A172 (cell line): ENCODE results near the gene EGFR. TPM values are rescaled to one million over a fixed set of nuclear protein-coding genes. Genes with fewer than 3 reads are reported as not detected.

Experiments
- DNase-seq: peaks from one replicate; pipeline ENCODE4 v3.0.0-alpha.2; 2015; ENCODE audit warnings: low spot score
- total RNA-seq: library from RNA; depleted of rRNA; stranded (reverse); fragments of >200 nt; shearing (Covaris generic); gene quantifications from 2 replicates; pipeline ENCODE4 v1.2.3, GENCODE V29; 2014; rRNA removed

Gene EGFR
- total RNA-seq = 75.4 and 79.3 TPM in 2 replicates

DNA sequence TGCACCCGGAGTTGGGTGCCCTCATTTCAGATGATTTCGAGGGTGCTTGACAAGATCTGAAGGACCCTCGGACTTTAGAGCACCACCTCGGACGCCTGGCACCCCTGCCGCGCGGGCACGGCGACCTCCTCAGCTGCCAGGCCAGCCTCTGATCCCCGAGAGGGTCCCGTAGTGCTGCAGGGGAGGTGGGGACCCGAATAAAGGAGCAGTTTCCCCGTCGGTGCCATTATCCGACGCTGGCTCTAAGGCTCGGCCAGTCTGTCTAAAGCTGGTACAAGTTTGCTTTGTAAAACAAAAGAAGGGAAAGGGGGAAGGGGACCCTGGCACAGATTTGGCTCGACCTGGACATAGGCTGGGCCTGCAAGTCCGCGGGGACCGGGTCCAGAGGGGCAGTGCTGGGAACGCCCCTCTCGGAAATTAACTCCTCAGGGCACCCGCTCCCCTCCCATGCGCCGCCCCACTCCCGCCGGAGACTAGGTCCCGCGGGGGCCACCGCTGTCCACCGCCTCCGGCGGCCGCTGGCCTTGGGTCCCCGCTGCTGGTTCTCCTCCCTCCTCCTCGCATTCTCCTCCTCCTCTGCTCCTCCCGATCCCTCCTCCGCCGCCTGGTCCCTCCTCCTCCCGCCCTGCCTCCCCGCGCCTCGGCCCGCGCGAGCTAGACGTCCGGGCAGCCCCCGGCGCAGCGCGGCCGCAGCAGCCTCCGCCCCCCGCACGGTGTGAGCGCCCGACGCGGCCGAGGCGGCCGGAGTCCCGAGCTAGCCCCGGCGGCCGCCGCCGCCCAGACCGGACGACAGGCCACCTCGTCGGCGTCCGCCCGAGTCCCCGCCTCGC is at the start of gene EGFR:
Gene EGFR (plus strand): TSS at position 657 of the 830 bp plus-strand sequence. CDS start 261 bp downstream, outside the sequence.
- DNase-seq = peak; percentile 85

DNA sequence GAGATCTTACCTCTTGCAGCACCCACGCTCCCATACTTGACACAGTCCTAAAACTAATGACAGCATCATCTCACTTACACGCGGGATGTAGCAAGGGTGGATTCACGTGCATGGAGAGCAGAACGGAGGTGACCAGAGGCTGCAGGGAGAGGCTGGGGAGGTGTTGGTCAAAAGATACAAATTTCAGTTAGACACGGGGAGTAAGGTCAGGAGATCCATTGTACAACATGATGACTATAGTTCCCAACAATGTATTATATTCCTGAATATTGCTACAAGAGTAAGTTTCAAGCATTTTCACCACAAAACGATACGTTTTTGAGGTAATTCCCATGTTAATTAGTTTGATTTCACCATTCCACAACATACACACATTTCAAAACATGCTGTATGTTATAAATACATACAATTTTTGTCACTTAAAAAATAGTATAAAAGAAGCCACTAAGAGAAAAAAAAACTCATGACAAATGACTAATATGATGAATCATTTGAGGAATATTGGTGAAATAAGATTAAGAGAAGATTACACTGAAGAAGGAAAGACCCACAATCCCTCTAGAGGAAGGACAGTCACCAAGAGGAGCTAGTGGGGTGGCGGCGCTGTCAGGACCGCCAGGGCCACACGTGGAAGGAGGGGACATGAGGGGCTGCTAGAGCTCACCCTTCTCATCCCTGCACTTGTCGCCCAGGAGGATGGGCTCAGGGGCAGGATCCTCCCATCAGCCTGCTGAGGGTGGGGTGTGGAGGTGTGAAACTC is 49.4 kb upstream of the EGFR start:
- peak; percentile 38 for DNase-seq

GRCh38 chr7:54972733-54973294 is 46.0 kb upstream of the EGFR start:
- no peak for DNase-seq

- DNase-seq = no peak
Measured at GRCh38 chr7:54978364-54979116, 40.3 kb upstream of the EGFR start.

GRCh38 chr7:54980521-54980920 is 38.3 kb upstream of the EGFR start:
- no peak for DNase-seq

- no peak for DNase-seq
Measured at GRCh38 chr7:54981913-54982312, 36.9 kb upstream of the EGFR start.

GRCh38 chr7:54985426-54986330 is 33.1 kb upstream of the EGFR start:
- DNase-seq = peak; percentile 93

- no peak for DNase-seq
Measured at GRCh38 chr7:54986716-54987115, 32.1 kb upstream of the EGFR start.

DNA sequence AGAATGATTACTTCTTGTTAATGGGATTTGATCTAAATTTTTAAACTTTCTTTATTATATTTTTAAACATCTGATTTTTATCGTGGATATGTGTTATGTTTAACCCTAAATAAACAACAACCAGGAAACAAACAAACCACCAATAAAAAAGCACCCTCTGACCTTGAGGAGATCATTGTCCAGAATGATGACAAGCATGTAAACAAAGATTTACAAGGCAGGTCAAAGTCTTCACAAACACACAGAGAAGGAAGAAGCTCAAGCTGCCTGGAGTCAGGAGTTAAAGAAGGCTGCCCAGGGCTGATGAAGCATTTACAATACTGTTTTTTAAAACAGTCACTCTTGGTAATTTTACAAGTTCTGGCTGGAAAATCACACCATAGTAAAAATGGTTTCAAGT is 31.0 kb upstream of the EGFR start:
- DNase-seq = no peak

DNA sequence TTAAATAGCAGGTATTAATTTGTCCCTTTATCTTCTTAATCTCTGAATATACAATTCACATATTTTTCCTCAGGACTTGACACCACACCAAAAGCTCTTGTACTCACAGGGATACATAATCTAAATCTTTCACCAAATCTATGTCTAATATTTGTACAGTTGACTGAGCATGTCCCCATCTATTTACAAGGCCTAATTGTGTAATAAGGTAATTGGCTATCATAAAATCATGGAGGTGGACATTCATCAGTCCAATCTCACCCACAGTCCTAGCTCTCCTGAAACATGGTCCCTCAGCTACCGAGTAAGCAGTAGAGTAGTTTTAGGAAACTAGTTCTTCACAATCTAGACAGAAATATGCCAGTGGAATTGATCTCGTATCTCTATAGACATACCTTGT is 30.3 kb upstream of the EGFR start:
- DNase-seq = no peak

- no peak for DNase-seq
Measured at GRCh38 chr7:54989453-54990225, 29.2 kb upstream of the EGFR start.

DNA sequence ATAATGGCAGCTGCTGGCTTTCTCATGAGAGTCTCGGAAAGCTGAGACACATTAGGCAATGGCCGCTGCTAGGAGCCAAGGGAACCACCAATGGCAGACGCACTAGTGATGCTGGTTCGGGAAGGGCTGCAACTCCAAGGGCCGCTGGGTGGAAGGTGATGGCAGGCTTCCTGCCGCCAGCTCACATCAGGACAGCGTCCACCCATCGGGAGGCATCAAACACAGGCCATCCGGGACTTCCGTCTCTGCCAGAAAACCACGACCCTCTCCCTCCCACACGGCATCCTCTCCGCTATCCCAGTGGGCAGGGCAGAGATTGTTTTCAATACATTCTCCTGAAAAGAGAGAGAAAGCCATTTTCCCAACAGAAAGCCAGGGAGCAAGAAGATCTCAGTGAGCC is 27.5 kb upstream of the EGFR start:
- DNase-seq = no peak

GRCh38 chr7:54992871-54993475 is 25.8 kb upstream of the EGFR start:
- DNase-seq = no peak

DNA sequence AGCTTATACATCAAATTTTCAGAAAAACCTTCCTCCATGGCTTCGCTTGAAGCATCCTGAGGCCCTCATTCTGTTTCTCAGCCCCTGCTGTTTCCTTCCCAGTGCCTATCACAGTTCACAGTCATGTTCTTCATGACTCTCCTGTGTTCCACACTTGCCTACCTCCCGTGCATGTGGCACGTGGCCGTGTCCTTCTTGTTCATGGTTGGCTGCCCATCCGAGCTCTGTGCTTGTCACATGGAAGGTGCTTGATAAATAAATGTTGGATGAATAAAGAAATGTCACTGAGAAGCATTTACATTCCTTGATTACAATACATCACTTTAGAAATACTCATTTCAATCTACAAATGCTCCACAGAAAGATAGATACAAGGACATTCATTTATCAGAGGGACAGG is 23.7 kb upstream of the EGFR start:
- DNase-seq = no peak

GRCh38 chr7:54995610-54996363 is 23.0 kb upstream of the EGFR start:
- peak; percentile 97 for DNase-seq

DNA sequence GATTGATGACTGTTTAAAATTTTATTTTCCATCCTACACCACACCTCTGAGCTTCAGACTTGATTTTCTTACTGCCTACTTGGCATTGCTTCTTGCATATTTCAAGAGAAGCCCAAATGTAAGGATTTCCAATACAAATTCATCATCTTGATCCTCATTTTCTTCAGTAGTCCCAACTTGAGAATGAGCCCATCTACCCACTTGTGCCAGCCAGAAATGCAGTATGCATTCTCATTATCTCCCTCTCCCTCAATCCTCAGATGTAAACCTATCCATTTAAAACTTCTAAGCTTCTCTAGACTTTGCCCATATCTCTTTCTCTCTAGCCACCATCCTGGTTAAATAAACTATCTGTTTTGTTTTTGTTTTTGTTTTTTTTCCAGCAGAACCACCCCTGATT is 22.4 kb upstream of the EGFR start:
- DNase-seq = no peak

GRCh38 chr7:55004579-55004978 is 14.2 kb upstream of the EGFR start:
- no peak for DNase-seq

DNA sequence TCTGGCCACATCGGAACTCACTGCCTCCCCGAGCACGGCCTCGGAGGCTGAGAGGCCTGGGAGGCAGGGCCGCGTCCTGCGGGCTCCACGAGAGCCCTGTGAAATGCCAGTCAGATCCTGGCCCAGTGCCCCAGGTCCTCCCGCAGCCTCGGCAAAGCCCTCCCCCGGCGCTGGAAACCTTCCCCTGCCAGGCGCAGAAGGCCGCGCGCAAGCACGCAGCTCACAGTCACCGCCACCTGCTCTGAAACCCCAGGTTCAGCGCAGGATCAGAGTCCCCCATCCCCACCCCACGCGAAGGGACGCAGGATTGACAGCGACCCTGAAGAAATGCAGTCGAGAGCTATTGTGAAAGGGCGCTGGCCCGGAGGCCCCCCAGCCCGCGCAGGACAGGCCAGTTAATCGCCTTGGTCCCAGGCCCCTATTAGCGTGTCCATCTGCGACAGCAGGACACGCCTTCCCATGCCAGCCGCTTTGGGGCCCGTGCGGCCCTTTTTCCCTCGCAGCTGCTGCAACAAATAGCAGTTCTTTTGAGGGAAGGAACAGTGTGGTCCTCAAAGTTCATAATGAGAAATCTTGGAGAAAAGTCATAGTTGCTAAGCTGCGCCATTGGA is 13.5 kb upstream of the EGFR start:
- DNase-seq = no peak
